ENCODE results near the gene LRBA. TPM values are rescaled to one million over a fixed set of nuclear protein-coding genes. Genes with fewer than 3 reads are reported as not detected.

Gene LRBA
- total and polyA plus RNA-seq, 2 of the 4 experiments (the other 2 are of a cell fraction), result 10.2 to 51.6 TPM

DNA sequence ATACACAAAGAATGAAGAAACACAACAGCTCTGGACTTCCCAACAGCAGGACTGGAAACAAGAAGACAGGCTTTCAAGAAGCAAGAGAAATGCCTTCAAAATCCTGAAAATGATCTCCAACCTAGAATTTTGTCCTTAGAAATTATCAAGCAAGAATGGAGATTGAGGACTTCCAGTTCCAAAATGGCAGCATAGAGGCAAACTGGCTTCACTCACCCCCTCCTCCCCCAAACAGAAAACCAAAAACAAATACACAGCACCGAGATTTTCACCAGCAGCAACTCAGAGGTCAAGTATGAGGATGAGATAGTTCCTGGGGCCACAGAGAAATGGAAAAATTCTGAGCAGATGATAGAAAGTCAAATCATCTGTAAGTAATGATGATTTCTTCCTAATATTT, 40.5 kb upstream of the LRBA start:
- H3K14ac ChIP-seq (replicated peaks; ENCODE audit: low read depth, low read length), result no peak overlapping the region
- in situ Hi-C loops (cut with MboI; ENCODE audit: low sequenced_read_pairs), result no loop called here
- no peaks in the 10 kb centered on the region for H3K36me3 ChIP-seq (ENCODE audit: control insufficient read depth, insufficient read depth, low read length)
- no peak overlapping the region for H2AFZ ChIP-seq (replicated peaks; ENCODE audit: low read length, poor library complexity)
- intact Hi-C loops (cut with micrococcal nuclease), result no loop called here
- H3K27ac ChIP-seq (ENCODE audit: insufficient read depth, low read length), result no peak overlapping the region
- H3K9me3 ChIP-seq (ENCODE audit: control insufficient read depth, insufficient read depth, low read length), result no peaks in the 10 kb centered on the region
- ChIA-PET CTCF (no interaction called here), POLR2A (ENCODE audit: unreplicated experiment) (no interaction called here)
- H3K27me3 ChIP-seq (ENCODE audit: control insufficient read depth, insufficient read depth, low read length), result no peaks in the 10 kb centered on the region
- no peaks in the 10 kb centered on the region for H3K9me1 ChIP-seq (ENCODE audit: insufficient read depth, low read length)
- no peak overlapping the region for H2BK15ac ChIP-seq (ENCODE audit: low read depth, low read length)
- DNase-seq, result no peak
- H2BK20ac ChIP-seq (ENCODE audit: low read depth, low read length), result no peak overlapping the region
- no TSS peak for BruUV-seq (replicated peaks)
- no peaks in the 10 kb centered on the region for H3K79me1 ChIP-seq (ENCODE audit: low read depth in 1 of 2, low read length in 2 of 2)
- dilution Hi-C loops (cut with HindIII; ENCODE audit: low sequenced_read_pairs, unreplicated experiment), result no loop called here
- H2AK9ac ChIP-seq (replicated peaks; ENCODE audit: low read depth, low read length, poor library complexity), result no peak overlapping the region
- no peak overlapping the region for H2AK5ac ChIP-seq (ENCODE audit: low read depth, low read length)
- no peak overlapping the region for H3K18ac ChIP-seq (ENCODE audit: low read depth, low read length)
- no peak overlapping the region for H4K5ac ChIP-seq (ENCODE audit: low read depth, low read length)
- no CpG with 5 or more reads among the region's 1 CpG for WGBS, 2 experiments (ENCODE audit: extremely low coverage in 2 of 2, insufficient read length in 1 of 2)
- no peak overlapping the region for H3K23ac ChIP-seq (ENCODE audit: low read depth, low read length)
- no peak overlapping the region for H3K4me2 ChIP-seq (ENCODE audit: low read depth, low read length)
- no peak overlapping the region for H4K8ac ChIP-seq (ENCODE audit: low read depth in 2 of 2, low read length in 2 of 2)
- no peak overlapping the region for H2BK5ac ChIP-seq (ENCODE audit: low read depth, low read length, poor library complexity, severe bottlenecking)
- 0 out of 2 replicates have a peak, but pooled peaks cover 2% of the 10 kb centered on the region for H3K4me1 ChIP-seq (ENCODE audit: control insufficient read depth, insufficient read depth, low read length)
- no peak overlapping the region for H2BK120ac ChIP-seq (ENCODE audit: low read depth, low read length)
- no peak overlapping the region for H3K56ac ChIP-seq (ENCODE audit: extremely low read depth, insufficient read depth, low read length)
- no peak overlapping the region for H4K91ac ChIP-seq (ENCODE audit: insufficient read depth, low read depth, low read length)
- no peaks in the 10 kb centered on the region for H4K20me1 ChIP-seq (ENCODE audit: insufficient read depth, low read length)
- no peak for TF ChIP-seq BHLHE40 (IDR thresholded peaks at IDR 0.05; ENCODE audit: low read depth, low read length)
- no peak for TF ChIP-seq FOS (IDR thresholded peaks at IDR 0.05; ENCODE audit: low read depth, low read length)
- TF ChIP-seq, protein P1, sequence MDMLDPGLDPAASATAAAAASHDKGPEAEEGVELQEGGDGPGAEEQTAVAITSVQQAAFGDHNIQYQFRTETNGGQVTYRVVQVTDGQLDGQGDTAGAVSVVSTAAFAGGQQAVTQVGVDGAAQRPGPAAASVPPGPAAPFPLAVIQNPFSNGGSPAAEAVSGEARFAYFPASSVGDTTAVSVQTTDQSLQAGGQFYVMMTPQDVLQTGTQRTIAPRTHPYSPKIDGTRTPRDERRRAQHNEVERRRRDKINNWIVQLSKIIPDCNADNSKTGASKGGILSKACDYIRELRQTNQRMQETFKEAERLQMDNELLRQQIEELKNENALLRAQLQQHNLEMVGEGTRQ (IDR thresholded peaks at IDR 0.05; ENCODE audit: low read depth, low read length), result no peak
- TF ChIP-seq RFX5 (IDR thresholded peaks at IDR 0.05; ENCODE audit: low read depth, low read length), result no peak
- TF ChIP-seq, protein P2, sequence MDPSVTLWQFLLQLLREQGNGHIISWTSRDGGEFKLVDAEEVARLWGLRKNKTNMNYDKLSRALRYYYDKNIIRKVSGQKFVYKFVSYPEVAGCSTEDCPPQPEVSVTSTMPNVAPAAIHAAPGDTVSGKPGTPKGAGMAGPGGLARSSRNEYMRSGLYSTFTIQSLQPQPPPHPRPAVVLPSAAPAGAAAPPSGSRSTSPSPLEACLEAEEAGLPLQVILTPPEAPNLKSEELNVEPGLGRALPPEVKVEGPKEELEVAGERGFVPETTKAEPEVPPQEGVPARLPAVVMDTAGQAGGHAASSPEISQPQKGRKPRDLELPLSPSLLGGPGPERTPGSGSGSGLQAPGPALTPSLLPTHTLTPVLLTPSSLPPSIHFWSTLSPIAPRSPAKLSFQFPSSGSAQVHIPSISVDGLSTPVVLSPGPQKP (IDR thresholded peaks at IDR 0.05; ENCODE audit: borderline replicate concordance, low read depth, low read length), result no peak
- no peak for TF ChIP-seq RCOR1 (IDR thresholded peaks at IDR 0.05; ENCODE audit: insufficient replicate concordance, low read length)
- no peak for TF ChIP-seq MAFK (IDR thresholded peaks at IDR 0.05; ENCODE audit: low read depth, low read length)
- no peak for TF ChIP-seq SMC3 (IDR thresholded peaks at IDR 0.05; ENCODE audit: low read depth, low read length)
- no peak for TF ChIP-seq NFE2L2 (IDR thresholded peaks at IDR 0.05; ENCODE audit: low read depth, low read length)
- TF ChIP-seq CHD1 (IDR thresholded peaks at IDR 0.05; ENCODE audit: low read depth, low read length), result no peak
- TF ChIP-seq, protein P3, sequence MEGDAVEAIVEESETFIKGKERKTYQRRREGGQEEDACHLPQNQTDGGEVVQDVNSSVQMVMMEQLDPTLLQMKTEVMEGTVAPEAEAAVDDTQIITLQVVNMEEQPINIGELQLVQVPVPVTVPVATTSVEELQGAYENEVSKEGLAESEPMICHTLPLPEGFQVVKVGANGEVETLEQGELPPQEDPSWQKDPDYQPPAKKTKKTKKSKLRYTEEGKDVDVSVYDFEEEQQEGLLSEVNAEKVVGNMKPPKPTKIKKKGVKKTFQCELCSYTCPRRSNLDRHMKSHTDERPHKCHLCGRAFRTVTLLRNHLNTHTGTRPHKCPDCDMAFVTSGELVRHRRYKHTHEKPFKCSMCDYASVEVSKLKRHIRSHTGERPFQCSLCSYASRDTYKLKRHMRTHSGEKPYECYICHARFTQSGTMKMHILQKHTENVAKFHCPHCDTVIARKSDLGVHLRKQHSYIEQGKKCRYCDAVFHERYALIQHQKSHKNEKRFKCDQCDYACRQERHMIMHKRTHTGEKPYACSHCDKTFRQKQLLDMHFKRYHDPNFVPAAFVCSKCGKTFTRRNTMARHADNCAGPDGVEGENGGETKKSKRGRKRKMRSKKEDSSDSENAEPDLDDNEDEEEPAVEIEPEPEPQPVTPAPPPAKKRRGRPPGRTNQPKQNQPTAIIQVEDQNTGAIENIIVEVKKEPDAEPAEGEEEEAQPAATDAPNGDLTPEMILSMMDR (conservative IDR thresholded peaks at IDR 0.05; ENCODE audit: low read depth, low read length), result no peak
- TF ChIP-seq POLR2A (IDR thresholded peaks at IDR 0.05; ENCODE audit: low read depth, low read length), result no peak
- no peak for TF ChIP-seq MXI1 (IDR thresholded peaks at IDR 0.05; ENCODE audit: borderline replicate concordance, low read depth, low read length)
- TF ChIP-seq RAD21 (IDR thresholded peaks at IDR 0.05; ENCODE audit: low read length), result no peak
- no peak for TF ChIP-seq CEBPB (IDR thresholded peaks at IDR 0.05; ENCODE audit: low read depth, low read length)
- no peak for TF ChIP-seq MAZ (IDR thresholded peaks at IDR 0.05; ENCODE audit: borderline replicate concordance, low read depth, low read length)
- ATAC-seq (ENCODE audit: low read depth), result peak; percentile 44
- no peak overlapping the region for H3K4me3 ChIP-seq (ENCODE audit: insufficient read depth, low read depth, low read length)
- H3K9ac ChIP-seq (ENCODE audit: low read depth, low read length), result no peak overlapping the region
- no peak overlapping the region for H3K4ac ChIP-seq (ENCODE audit: low read depth, low read length)
